Gastroesophageal sphincter (tissue), 3 donors: Measurements from ENCODE around the gene LDLRAD2.
"Not testable (repeated sequence)": the region's sequence is repeated elsewhere in the genome, so short reads cannot be mapped to it uniquely, and the experiment has no call there.

Source experiments
- EP300 ChIP-seq: sonication (generic); formaldehyde crosslinking; IDR thresholded peaks from one replicate; pipeline ENCODE4 v1.6.1; 2017; ENCODE audit warnings: antibody characterized with exemption, mild to moderate bottlenecking
- TF ChIP-seq, protein P1 (sequence below), 4 experiments: fragments of 200-600 bp in 2 of 4; fragments of 450-650 bp in 2 of 4; sonication (generic) in 1 of 4; IDR thresholded peaks; one replicate each; pipeline ENCODE4 v1.5.1; 2017 to 2019; ENCODE audit warnings: antibody characterized with exemption in 4 of 4, mild to moderate bottlenecking in 2 of 4, moderate library complexity in 2 of 4

DNA sequence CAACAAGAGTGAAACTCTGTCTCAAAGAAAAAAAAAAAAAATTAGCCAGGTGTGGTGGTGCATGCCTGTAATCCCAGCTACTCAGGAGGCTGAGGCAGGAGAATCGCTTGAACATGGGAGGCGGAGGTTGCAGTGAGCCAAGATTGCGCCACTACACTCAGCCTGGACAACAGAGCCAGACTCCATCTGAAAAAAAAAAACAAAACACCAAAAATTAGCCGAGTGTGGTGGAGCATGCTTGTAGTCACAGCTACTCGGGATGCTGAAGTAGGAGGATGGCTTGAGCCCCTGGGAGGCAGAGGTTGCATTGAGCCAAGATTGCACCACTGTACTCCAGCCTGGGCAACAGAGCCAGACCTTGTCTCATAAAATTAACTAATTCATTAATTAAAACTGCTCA lies 35.1 kb upstream of the LDLRAD2 start:
- TF ChIP-seq, protein P1, sequence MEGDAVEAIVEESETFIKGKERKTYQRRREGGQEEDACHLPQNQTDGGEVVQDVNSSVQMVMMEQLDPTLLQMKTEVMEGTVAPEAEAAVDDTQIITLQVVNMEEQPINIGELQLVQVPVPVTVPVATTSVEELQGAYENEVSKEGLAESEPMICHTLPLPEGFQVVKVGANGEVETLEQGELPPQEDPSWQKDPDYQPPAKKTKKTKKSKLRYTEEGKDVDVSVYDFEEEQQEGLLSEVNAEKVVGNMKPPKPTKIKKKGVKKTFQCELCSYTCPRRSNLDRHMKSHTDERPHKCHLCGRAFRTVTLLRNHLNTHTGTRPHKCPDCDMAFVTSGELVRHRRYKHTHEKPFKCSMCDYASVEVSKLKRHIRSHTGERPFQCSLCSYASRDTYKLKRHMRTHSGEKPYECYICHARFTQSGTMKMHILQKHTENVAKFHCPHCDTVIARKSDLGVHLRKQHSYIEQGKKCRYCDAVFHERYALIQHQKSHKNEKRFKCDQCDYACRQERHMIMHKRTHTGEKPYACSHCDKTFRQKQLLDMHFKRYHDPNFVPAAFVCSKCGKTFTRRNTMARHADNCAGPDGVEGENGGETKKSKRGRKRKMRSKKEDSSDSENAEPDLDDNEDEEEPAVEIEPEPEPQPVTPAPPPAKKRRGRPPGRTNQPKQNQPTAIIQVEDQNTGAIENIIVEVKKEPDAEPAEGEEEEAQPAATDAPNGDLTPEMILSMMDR (IDR thresholded peaks at IDR 0.05): not testable (repeated sequence)
- not testable (repeated sequence) for TF ChIP-seq EP300
